H1 (cell line): ENCODE results near the gene ZNF687. TPM values are rescaled to one million over a fixed set of nuclear protein-coding genes. Genes with fewer than 3 reads are reported as not detected.

Experiments
- CTCF ChIA-PET: fragments of 300-600 bp; sonication (Branson Sonifier 250); formaldehyde crosslinking; loops from one replicate; lab custom pipeline; 2021; ENCODE audit not compliant: partially characterized antibody; lab: Charles Lee
- POLR2A ChIA-PET: fragments of 300-600 bp; sonication (Branson Sonifier 250); formaldehyde crosslinking; loops from one replicate; lab custom pipeline; 2021; ENCODE audit warnings: inconsistent platforms; ENCODE audit not compliant: partially characterized antibody; lab: Charles Lee
- DNase-seq, 2 experiments: peaks; one replicate each; pipeline versions ENCODE4 v3.0.0 to v3.0.0-alpha.2; 2010 to 2022; ENCODE audit warnings: low spot score in 2 of 2, low read depth in 1 of 2, mixed read lengths in 1 of 2
- FAIRE-seq: peaks from 2 replicates; lab custom pipeline; 2011; peaks lifted over from hg19 to GRCh38; lab: Jason Lieb, UNC
- H2AFZ ChIP-seq: 2 replicates; pipeline ENCODE4 v1.8.1; 2012; ENCODE audit warnings: low read length, inconsistent platforms
- H2AK5ac ChIP-seq: 2 replicates; pipeline ENCODE4 v1.6.1; 2013; ENCODE audit warnings: low read depth, low read length
- H2BK120ac ChIP-seq: replicated peaks from 2 replicates; pipeline ENCODE3; 2013; ENCODE audit warnings: low read depth, low read length, inconsistent platforms
- H2BK12ac ChIP-seq: 2 replicates; pipeline ENCODE4 v1.6.1; 2013; ENCODE audit warnings: low read depth, low read length
- H2BK15ac ChIP-seq: 2 replicates; pipeline ENCODE4 v1.6.1; 2013; ENCODE audit warnings: low read length
- H2BK20ac ChIP-seq: 2 replicates; pipeline ENCODE4 v1.6.1; 2013; ENCODE audit warnings: low read length
- H2BK5ac ChIP-seq: 2 replicates; pipeline ENCODE4 v1.6.1; 2013; ENCODE audit warnings: low read depth, low read length
- H3K14ac ChIP-seq: 2 replicates; pipeline ENCODE4 v1.6.1; 2013; ENCODE audit warnings: inconsistent platforms; ENCODE audit not compliant: insufficient read length
- H3K18ac ChIP-seq: 2 replicates; pipeline ENCODE4 v1.6.1; 2013; ENCODE audit warnings: low read length; ENCODE audit errors: extremely low read depth
- H3K23ac ChIP-seq: 2 replicates; pipeline ENCODE4 v1.6.1; 2013; ENCODE audit warnings: inconsistent platforms; ENCODE audit not compliant: insufficient read length
- H3K23me2 ChIP-seq: 2 replicates; pipeline ENCODE4 v1.6.1; 2013; ENCODE audit warnings: low read depth, low read length
- H3K27ac ChIP-seq: 2 replicates; pipeline ENCODE4 v1.6.1; 2011; ENCODE audit warnings: low read depth, low read length, inconsistent platforms
- H3K27me3 ChIP-seq, 4 experiments: replicated peaks in 1 of 4; 1 replicate in 1 of 4; 2 replicates in 3 of 4; pipeline versions ENCODE4 v1.6.1 to v1.8.1; 2011 to 2013; ENCODE audit warnings: low read length in 3 of 4, mild to moderate bottlenecking in 3 of 4, inconsistent platforms in 2 of 4, mixed read lengths in 2 of 4, moderate library complexity in 1 of 4; ENCODE audit not compliant: control insufficient read depth in 3 of 4, insufficient read depth in 3 of 4; ENCODE audit errors: extremely low read depth in 1 of 4
- H3K36me3 ChIP-seq, 4 experiments: 2 replicates each; pipeline versions ENCODE4 v1.6.1 to v1.8.1; 2011 to 2013; ENCODE audit warnings: mild to moderate bottlenecking in 4 of 4, low read length in 3 of 4, moderate library complexity in 2 of 4, control low read depth in 1 of 4, inconsistent platforms in 1 of 4; ENCODE audit not compliant: insufficient read depth in 4 of 4, control insufficient read depth in 2 of 4
- H3K4ac ChIP-seq: replicated peaks from 2 replicates; pipeline ENCODE3; 2013; ENCODE audit warnings: low read length, low read depth, mixed read lengths, inconsistent platforms; ENCODE audit not compliant: insufficient read length
- H3K4me1 ChIP-seq, 4 experiments: replicated peaks in 1 of 4; 1 replicate in 1 of 4; 2 replicates in 3 of 4; pipeline versions ENCODE4 v1.6.1 to v1.8.1; 2011 to 2013; ENCODE audit warnings: low read length in 3 of 4, inconsistent platforms in 2 of 4, mixed read lengths in 1 of 4; ENCODE audit not compliant: insufficient read depth in 4 of 4, control insufficient read depth in 3 of 4
- H3K4me2 ChIP-seq, 2 experiments: 2 replicates each; pipeline versions ENCODE4 v1.6.1 to v1.8.1; 2011 to 2013; ENCODE audit warnings: low read depth in 2 of 2, low read length in 2 of 2, control low read depth in 1 of 2, inconsistent platforms in 1 of 2, mild to moderate bottlenecking in 1 of 2; ENCODE audit not compliant: insufficient read depth in 1 of 2
- H3K4me3 ChIP-seq, 4 experiments: fragments of 200-600, 300-600 bp in 1 of 4; sonication (generic), shearing (Covaris generic), sonication (Bioruptor Twin) in 1 of 4; 2 replicates each; pipeline versions ENCODE4 v1.5.1 to v1.8.1; 2011 to 2016; ENCODE audit warnings: low read length in 4 of 4, low read depth in 3 of 4, control low read depth in 2 of 4, inconsistent platforms in 2 of 4, mild to moderate bottlenecking in 2 of 4, mixed read lengths in 1 of 4, moderate library complexity in 1 of 4; ENCODE audit not compliant: insufficient read depth in 2 of 4; ENCODE audit errors: extremely low read depth in 1 of 4
- H3K56ac ChIP-seq: replicated peaks from 2 replicates; pipeline ENCODE3; 2013; ENCODE audit warnings: low read depth, mild to moderate bottlenecking, mixed read lengths, low read length, inconsistent platforms; ENCODE audit not compliant: insufficient read length
- H3K79me1 ChIP-seq: 2 replicates; pipeline ENCODE4 v1.6.1; 2013; ENCODE audit warnings: low read depth, low read length, control low read depth
- H3K79me2 ChIP-seq, 2 experiments: 2 replicates each; pipeline versions ENCODE4 v1.6.1 to v1.8.1; 2012 to 2013; ENCODE audit warnings: low read length in 2 of 2, mild to moderate bottlenecking in 2 of 2, inconsistent platforms in 1 of 2; ENCODE audit not compliant: insufficient read depth in 2 of 2, control insufficient read depth in 1 of 2
- H3K9ac ChIP-seq, 4 experiments: replicated peaks in 1 of 4; 1 replicate in 1 of 4; 2 replicates in 3 of 4; pipeline versions ENCODE4 v1.6.1 to v1.8.1; 2011 to 2013; ENCODE audit warnings: low read depth in 3 of 4, low read length in 3 of 4, control low read depth in 2 of 4, mild to moderate bottlenecking in 2 of 4, moderate library complexity in 2 of 4, inconsistent platforms in 1 of 4; ENCODE audit errors: extremely low read depth in 1 of 4
- H3K9me3 ChIP-seq, 2 experiments: 2 replicates each; pipeline versions ENCODE4 v1.6.1 to v1.8.1; 2012 to 2013; ENCODE audit warnings: mild to moderate bottlenecking in 2 of 2, moderate library complexity in 2 of 2, control low read depth in 1 of 2, inconsistent platforms in 1 of 2, low read depth in 1 of 2, low read length in 1 of 2, mixed read lengths in 1 of 2; ENCODE audit not compliant: insufficient read depth in 2 of 2
- H4K20me1 ChIP-seq, 2 experiments: replicated peaks in 1 of 2; 2 replicates each; pipeline versions ENCODE3 to v1.8.1; 2011 to 2013; ENCODE audit warnings: inconsistent platforms in 2 of 2, low read length in 2 of 2, mild to moderate bottlenecking in 1 of 2; ENCODE audit not compliant: insufficient read depth in 2 of 2, control insufficient read depth in 1 of 2
- H4K5ac ChIP-seq: 2 replicates; pipeline ENCODE4 v1.6.1; 2013; ENCODE audit warnings: low read length, low read depth, mixed read lengths, inconsistent platforms; ENCODE audit not compliant: insufficient read length
- H4K8ac ChIP-seq: 2 replicates; pipeline ENCODE4 v1.8.0; 2013; ENCODE audit warnings: mild to moderate bottlenecking, moderate library complexity, low read length, inconsistent platforms; ENCODE audit not compliant: insufficient read depth; ENCODE audit errors: extremely low read depth
- H4K91ac ChIP-seq: replicated peaks from 2 replicates; pipeline ENCODE3; 2013; ENCODE audit warnings: low read length, mixed read lengths, inconsistent platforms; ENCODE audit not compliant: insufficient read length
- CHD2 ChIP-seq: IDR thresholded peaks from 2 replicates; pipeline ENCODE4 v1.6.1; 2012; ENCODE audit warnings: low read length, improper control_type of control experiment
- MAX ChIP-seq: IDR thresholded peaks from 2 replicates; pipeline ENCODE4 v1.6.1; 2012; ENCODE audit warnings: inconsistent platforms
- POLR2AphosphoS5 ChIP-seq: IDR thresholded peaks from 2 replicates; pipeline ENCODE4 v1.6.1; 2011; ENCODE audit warnings: low read depth, low read length
- SUZ12 ChIP-seq: fragments of 200-600 bp; sonication (generic); IDR thresholded peaks from 2 replicates; pipeline ENCODE4 v1.6.1; 2012; ENCODE audit warnings: mild to moderate bottlenecking, inconsistent platforms, low read length, moderate library complexity, mixed read lengths
- WGBS, 2 experiments: shearing (Covaris generic) in 1 of 2; methylation state at CpG; one replicate each; pipeline versions ENCODE4 v1.1.6 to v1.1.7; 2013 to 2015; ENCODE audit warnings: low lambda C conversion rate in 2 of 2, mixed read lengths in 2 of 2, inconsistent platforms in 1 of 2, low coverage in 1 of 2, missing lambda C conversion rate in 1 of 2; ENCODE audit not compliant: insufficient replicate concordance in 2 of 2, insufficient coverage in 1 of 2, insufficient read length in 1 of 2; ENCODE audit errors: extremely low coverage in 1 of 2, missing lambda C conversion rate in 1 of 2; 5-methylcytosine and 5-hydroxymethylcytosine counted together
- polyA plus RNA-seq, 7 experiments: library from polyadenylated mRNA; depleted of rRNA in 3 of 7; stranded (reverse) in 5 of 7; unstranded in 2 of 7; fragments of >200 nt in 5 of 7; fragments of 200-250 nt in 2 of 7; gene quantifications; 1 replicate in 5 of 7; 2 replicates in 1 of 7; 4 replicates in 1 of 7; pipeline versions ENCODE4 v1.2.1 to v1.2.3, GENCODE V29; 2011 to 2013; ENCODE audit warnings: missing spikeins in 2 of 7, mixed read lengths in 2 of 7
- total RNA-seq: library from RNA; stranded (reverse); fragmentation: NEBNext Ultra II Directional; extraction: Animal tissue kit (Norgen Biotek cat#: 25700); gene quantifications from 2 replicates; pipeline ENCODE4 v1.2.1, GENCODE V29; 2021

Gene ZNF687
- total and polyA plus RNA-seq, 2 of the 8 experiments (the other 6 are each of a cell fraction or from before 2014, with no cell fraction given): 45.9 to 69.9 TPM

- Histone ChIP-seq H3K23ac (no peak overlapping the region), H3K79me1 (no peaks in the 10 kb centered on the region), H2BK120ac (no peak overlapping the region), H3K27ac (no peak overlapping the region), H3K27me3 (no peaks in the 10 kb centered on the region), H2AK5ac (no peak overlapping the region), H4K91ac (no peak overlapping the region), H4K8ac (no peak overlapping the region), H3K56ac (no peak overlapping the region), H3K4me3 (no peak overlapping the region)
- POLR2A ChIA-PET: interaction anchor here (1.0 to 1.3 kb wide), 2 partner anchors 12 to 53 kb away, joined by 4 to 5 read pairs; partner anchors contain the start of gene VPS72
- TF ChIP-seq CHD2 (no peak), SUZ12 (no peak), MAX (no peak), POLR2AphosphoS5 (no peak)
- TF ChIP-seq, all 59 proteins: peak for 0
- Histone ChIP-seq H3K18ac (no peak overlapping the region), H3K9me3 (no peaks in the 10 kb centered on the region), H3K23me2 (no peaks in the 10 kb centered on the region), H3K4me1 (no peaks in the 10 kb centered on the region), H2BK12ac (no peak overlapping the region), H2BK5ac (no peak overlapping the region), H3K4ac (no peak overlapping the region), H2AFZ (no peak overlapping the region), H4K20me1 (peaks cover 0 to 3% of the 10 kb centered on the region in 2 experiments), H3K9ac (no peak overlapping the region), H3K14ac (no peak overlapping the region), H2BK15ac (no peak overlapping the region), H3K79me2 (no peaks in the 10 kb centered on the region), H3K36me3 (peaks cover 39 to 96% (median 79%) of the 10 kb centered on the region in 4 experiments), H2BK20ac (no peak overlapping the region), H4K5ac (no peak overlapping the region), H3K4me2 (no peak overlapping the region)
- 91% methylated on average over 2 of the region's 2 CpGs; no CpG with 5 or more reads in 1 of the 2 experiments for WGBS, 2 experiments
- CTCF ChIA-PET: interaction anchor here (0.6 to 2.9 kb wide), 3 partner anchors 9 to 15 kb away, joined by 3 to 21 read pairs (median 6); no protein-coding TSS in a partner anchor
- DNase-seq (no peak), FAIRE-seq (no peak)
These were observed 39.7 kb upstream of the ZNF687 start for GRCh38 chr1:151242442-151242841.
